GM12891 (cell line): Measurements from ENCODE around the gene RGCC.

Experiments
- POLR2A ChIP-seq: IDR thresholded peaks from 2 replicates; pipeline ENCODE4 v1.6.1; 2011; ENCODE audit warnings: low read depth, low read length, control low read depth
- POLR2AphosphoS5 ChIP-seq: IDR thresholded peaks from 2 replicates; pipeline ENCODE4 v1.6.1; 2011; ENCODE audit warnings: low read depth, low read length, control low read depth
- TAF1 ChIP-seq: IDR thresholded peaks from 2 replicates; pipeline ENCODE4 v1.6.1; 2011; ENCODE audit warnings: low read depth, low read length, control low read depth

DNA sequence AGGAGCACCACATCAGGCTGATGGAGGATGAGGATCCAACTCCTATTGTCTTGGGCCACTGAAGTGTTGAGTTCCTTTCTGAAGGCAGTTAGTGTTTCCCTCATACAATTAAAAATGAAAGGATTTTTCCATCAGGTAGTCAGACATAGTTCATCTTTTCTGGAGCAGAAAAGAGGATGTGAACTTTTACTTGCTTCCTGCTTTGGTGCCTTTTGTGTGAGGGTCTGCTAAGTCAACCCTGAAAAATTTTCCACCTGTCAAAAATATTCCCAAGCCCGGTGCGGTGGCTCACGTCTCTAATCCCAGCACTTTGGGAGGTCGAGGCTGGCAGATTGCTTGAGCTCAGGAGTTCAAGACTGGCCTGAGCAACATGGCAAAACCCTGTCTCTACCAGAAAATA lies 43.9 kb downstream of the RGCC start:
- TF ChIP-seq POLR2A: no peak
- TF ChIP-seq POLR2AphosphoS5: no peak
- TF ChIP-seq TAF1: no peak
